ELR (cell line): ENCODE data around the gene PAPPA.

Source experiments
- DNase-seq: peaks from one replicate; pipeline ENCODE4 v3.0.0-alpha.2; 2015; ENCODE audit warnings: low read depth

The PAPPA gene

GRCh38 chr9:116275418-116276195 lies 122.0 kb downstream of the PAPPA start:
- DNase-seq = peak; percentile 22

GRCh38 chr9:116276196-116276493 lies 122.6 kb downstream of the PAPPA start:
- no peak for DNase-seq

GRCh38 chr9:116276651-116277121 lies 123.1 kb downstream of the PAPPA start:
- no peak for DNase-seq

DNA sequence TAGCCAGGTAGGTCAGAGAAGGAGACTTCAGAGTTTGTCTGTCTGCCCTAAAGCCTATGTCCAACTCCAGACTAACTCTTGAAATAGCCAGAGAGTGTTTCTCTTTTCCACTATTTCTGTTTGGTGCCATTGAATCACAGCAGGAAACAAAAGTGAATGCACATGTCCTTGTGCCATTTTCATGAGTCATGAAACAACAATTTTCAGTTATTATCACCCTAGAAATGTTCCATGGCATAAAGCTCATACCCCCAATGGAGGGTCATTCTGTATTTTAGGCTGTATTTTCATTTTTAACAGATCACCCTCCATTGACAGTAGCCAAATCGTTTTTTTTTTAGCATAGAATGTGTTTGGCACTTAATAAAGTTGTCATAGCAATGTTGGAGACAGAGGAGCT lies 124.7 kb downstream of the PAPPA start:
- peak; percentile 29 for DNase-seq

DNA sequence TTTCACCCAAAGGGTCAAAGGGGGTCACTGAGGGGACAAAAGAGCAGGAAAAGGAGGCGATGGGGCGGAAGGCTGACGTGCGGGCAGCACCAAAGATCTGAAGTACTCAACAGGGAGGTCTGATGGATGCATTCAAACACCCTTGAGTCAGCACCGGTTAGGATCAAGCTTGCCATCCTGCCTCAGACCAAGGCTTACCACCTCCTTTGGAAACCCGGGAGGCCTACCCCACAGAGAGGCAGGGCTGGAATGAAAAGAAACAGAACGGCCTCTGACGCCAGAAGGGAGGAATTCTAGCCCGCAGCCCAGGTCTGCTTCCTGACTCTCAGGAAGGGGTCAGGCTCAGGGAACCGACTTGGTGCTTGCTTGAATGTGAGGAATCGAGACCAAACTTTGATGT lies 125.6 kb downstream of the PAPPA start:
- no peak for DNase-seq

GRCh38 chr9:116280529-116280928 lies 126.9 kb downstream of the PAPPA start:
- DNase-seq = peak; percentile 24

DNA sequence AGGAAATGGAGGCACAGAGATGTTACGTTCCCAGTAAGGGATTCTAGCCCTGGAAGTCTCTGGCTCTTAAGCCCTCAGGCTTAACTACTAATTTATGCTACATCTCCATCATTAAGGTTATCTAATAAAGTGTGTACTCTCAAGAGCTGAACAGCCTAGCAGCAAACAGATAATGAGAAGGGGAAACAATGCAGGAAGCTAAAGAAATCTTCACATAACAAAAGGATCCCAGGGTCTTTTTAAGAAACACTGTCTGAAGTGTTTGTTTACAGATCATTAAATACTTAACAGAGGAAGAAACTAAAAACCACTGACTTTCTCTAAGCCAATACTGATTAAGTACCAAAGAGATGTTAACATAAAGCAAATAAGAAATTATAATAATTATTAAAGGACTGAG lies 129.0 kb downstream of the PAPPA start:
- no peak for DNase-seq

DNA sequence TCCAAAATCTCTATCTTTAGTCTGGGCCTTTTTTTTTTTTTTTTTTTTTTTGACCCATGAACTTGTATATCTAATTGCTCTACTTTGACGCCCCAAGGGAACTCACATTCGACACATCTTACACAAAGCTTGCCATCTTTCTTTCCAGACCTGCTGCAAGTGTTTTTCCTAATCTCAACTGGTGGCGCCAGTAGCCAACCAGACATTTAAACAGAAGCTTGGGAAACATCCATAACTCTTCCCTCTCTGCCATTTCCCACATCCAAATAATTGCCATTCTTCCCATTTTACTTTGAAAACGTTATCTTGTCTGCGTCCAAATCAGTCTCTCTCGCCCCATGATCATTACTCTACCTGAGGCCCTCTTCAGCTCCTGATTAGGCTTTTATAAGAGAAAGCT lies 130.9 kb downstream of the PAPPA start:
- DNase-seq = no peak

GRCh38 chr9:116285320-116285719 lies 131.7 kb downstream of the PAPPA start:
- DNase-seq = peak; percentile 39

- DNase-seq = no peak
Observed at GRCh38 chr9:116286297-116286696, 132.7 kb downstream of the PAPPA start.

GRCh38 chr9:116287721-116288120 lies 134.1 kb downstream of the PAPPA start:
- peak; percentile 88 for DNase-seq

- peak; percentile 99 for DNase-seq
Observed at GRCh38 chr9:116288658-116289057, 135.1 kb downstream of the PAPPA start.

DNA sequence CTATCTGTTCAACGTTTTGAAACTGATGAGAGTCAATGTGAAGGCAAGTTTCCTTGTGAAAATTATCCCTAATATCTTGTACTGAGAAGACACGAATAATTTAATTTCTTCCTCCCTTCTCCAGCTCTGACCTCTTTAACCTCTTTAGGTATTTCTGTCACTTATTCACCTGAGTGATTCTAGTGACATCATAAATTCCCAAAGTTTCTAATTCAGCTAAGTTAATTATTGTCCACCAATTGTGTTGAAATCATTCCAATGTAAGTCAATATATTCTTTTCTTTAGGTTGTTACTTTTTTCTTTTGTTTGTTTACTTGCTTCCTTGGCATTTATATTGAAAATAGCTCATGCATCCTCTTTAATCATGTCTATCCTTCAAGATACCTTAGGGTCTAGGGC lies 143.8 kb downstream of the PAPPA start:
- DNase-seq = no peak

DNA sequence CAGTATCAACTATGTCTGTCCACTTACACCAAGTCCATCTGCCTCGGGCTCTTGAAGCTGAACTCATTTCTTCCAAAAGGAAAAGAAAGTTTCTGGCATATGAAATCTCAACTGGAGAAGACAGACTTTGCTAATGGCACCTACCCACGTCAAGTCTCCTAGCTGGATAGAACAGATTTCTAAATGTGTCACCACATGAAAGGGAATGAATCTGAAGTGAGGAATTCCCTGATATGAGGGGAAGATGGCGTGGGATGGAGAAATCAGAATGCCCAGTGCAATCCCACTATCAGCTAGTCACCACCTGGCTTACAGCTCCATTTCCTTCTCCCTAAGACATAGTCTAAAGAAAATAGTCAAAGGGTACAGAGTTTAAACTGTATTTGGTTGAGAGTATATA lies 144.7 kb downstream of the PAPPA start:
- no peak for DNase-seq

- no peak for DNase-seq
Observed at GRCh38 chr9:116298878-116299391, 145.3 kb downstream of the PAPPA start.

- no peak for DNase-seq
Observed at GRCh38 chr9:116300360-116300870, 146.8 kb downstream of the PAPPA start.

GRCh38 chr9:116303270-116303669 lies 149.7 kb downstream of the PAPPA start:
- DNase-seq = no peak

DNA sequence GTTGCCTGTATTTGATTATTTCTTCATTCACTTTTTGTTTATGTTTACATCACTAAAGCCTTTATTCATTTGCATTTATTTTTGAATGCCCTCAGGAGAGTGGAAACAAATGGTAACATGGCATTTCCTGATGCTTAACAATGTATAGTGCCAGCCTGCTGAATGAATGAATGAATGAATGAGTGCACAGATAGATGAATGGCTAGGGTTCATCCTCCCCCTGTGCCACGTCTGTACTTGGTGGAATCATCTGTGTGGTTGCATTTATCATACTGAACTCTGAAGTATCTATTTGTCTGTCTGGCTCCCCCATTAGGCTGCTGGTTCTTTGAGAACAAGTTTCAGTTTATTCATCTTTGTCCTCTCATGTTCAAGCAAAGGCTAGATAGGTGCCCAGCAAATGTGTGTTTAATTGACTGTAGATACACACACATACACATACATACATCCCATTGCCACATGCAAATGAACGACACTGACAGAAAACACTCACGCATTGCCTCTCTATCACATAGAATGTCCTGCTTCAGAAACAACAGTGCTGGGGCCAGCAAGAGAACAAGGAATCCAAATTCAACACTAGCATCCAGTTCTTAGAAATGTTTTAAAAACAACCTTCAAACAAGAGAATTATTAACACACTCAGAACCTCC lies 150.4 kb downstream of the PAPPA start:
- no peak for DNase-seq

- no peak for DNase-seq
Observed at GRCh38 chr9:116304761-116305160, 151.2 kb downstream of the PAPPA start.

GRCh38 chr9:116308076-116308475 lies 154.5 kb downstream of the PAPPA start:
- no peak for DNase-seq

DNA sequence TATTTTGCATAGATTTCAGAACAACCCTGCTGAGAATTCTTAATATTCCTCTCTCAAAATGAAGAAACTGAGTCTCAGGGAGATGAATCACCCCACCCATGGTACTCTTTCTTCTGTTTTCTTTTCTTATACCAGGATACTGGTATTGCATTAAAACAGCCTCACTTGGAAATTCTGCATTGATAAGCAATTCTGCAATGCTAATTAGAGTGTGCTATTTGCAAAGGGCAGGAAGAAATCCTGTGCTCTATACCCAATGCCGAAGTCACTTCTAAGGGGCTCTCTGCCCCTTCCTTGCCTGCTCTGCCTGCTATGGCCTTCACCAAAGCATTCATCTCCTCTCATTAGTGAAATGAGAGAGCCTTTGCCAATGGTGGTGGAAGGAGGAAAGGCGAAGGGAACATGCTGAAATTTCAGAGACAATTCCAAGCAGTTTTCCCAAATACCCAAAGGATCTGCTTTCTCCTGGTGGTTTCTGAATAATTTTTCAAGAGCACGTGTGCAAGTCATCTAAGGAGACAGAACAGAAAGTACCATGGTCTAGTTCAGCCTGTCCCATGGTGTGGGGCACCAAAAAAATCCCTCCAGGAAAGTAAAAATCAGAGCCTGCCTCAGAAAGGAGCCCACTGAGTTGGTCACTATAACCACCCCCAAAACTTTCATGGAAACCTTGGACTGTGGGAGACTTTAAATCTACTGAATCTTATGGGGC lies 156.5 kb downstream of the PAPPA start:
- no peak for DNase-seq

GRCh38 chr9:116312221-116312620 lies 158.6 kb downstream of the PAPPA start:
- DNase-seq = no peak

GRCh38 chr9:116313638-116314037 lies 160.0 kb downstream of the PAPPA start:
- peak; percentile 41 for DNase-seq
